ENCODE data around the gene ZNF646. TPM values are rescaled to one million over a fixed set of nuclear protein-coding genes. Genes with fewer than 3 reads are reported as not detected.

The ZNF646 gene
- total RNA-seq, 2 experiments from 2014 or later, result 26.0 to 30.3 TPM

DNA sequence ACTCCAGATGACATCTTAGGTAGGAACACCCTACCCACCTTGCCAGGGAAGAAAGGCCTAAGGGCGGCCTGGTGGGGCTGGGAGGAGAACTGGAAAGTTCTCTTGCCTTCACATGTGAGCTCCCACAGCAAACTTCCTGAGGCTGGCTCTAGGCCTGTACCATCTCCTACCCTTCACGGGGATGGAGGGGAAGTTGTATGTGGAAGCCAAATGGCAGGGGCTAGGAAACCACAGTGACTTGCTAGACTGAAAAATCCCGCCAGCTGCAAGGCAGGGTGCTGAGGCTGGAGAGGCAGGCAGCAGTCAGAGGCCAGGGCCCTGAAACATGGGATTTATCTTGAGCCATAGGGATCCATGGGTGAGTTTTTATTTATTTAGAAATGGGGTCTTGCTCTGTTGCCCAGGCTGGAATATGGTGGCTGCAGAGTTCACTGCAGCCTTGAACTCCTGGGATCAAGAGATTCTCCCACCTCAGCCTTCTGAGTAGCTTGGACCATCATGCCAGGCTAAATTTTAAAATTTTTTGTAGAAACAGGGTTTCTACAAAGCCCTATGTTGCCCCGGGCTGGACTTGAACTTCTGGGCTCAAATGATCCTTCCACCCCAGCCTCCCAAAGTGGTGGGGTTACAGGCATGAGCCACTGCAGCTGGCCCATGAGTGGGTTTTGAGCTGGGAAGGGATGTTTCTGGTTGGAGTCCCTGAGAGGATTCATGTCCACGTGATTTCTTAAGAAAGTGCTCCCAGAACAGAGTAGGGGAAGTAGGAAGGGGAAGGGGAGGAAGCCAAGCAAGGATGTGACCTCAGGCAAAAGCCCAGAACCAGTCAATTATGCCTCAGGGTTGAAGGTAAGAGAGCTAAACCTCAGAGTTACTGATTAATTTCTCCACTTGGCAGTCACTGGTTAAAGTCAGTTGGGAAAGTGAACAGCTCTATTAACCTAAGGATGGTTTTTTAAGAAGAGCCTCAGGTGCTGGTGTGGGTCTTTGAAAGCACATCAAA is 39.2 kb downstream of the ZNF646 start:
- POLR2A ChIA-PET, result no interaction called here
- Mint-ChIP-seq H3K27ac (peak overlapping the region; percentile 55), H3K4me3 (no peak overlapping the region), H3K4me1 (ENCODE audit: low read depth) (peaks cover 35% of the 10 kb centered on the region), H3K27me3 (ENCODE audit: low read depth) (no peaks in the 10 kb centered on the region), H3K36me3 (ENCODE audit: low read depth) (peaks cover 32% of the 10 kb centered on the region), H3K9me3 (ENCODE audit: insufficient read depth) (no peaks in the 10 kb centered on the region)
- CTCF ChIA-PET, result interaction anchor here (0.7 to 1.7 kb wide), 2 partner anchors 29 to 119 kb away, joined by 3 to 7 read pairs; no protein-coding TSS in a partner anchor
- ATAC-seq, result no peak
- DNase-seq, result no peak

DNA sequence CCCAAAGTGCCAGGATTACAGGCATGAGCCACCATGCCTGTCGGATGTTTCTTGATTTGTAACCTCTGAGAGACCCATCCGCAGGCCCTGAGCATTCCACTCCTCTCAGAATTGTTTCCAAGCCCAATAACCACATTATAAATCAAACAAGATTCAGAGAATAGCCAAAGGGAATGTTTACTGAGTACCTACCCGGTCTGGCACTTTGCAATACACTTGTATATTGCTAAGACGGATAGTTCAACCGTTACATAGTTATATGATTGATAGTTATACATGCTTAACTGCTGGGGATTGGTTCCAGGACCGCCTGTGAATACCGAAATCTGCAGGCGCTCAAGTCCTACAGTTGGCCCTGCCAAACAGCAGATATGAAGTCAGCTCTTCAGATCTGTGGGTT is 40.2 kb downstream of the ZNF646 start:
- no peaks in the 10 kb centered on the region for H3K9me3 Mint-ChIP-seq (ENCODE audit: insufficient read depth)
- peak overlapping the region; percentile 65 for H3K27ac Mint-ChIP-seq
- no peak for DNase-seq
- H3K27me3 Mint-ChIP-seq (ENCODE audit: low read depth), result no peaks in the 10 kb centered on the region
- ChIA-PET CTCF (interaction anchor here (1.7 kb wide), 1 partner anchor 28 kb away, joined by 7 read pairs; no protein-coding TSS in a partner anchor), POLR2A (no interaction called here)
- no peak overlapping the region for H3K4me3 Mint-ChIP-seq
- peaks cover 33% of the 10 kb centered on the region for H3K36me3 Mint-ChIP-seq (ENCODE audit: low read depth)
- H3K4me1 Mint-ChIP-seq (ENCODE audit: low read depth), result peaks cover 38% of the 10 kb centered on the region
- ATAC-seq, result no peak

DNA sequence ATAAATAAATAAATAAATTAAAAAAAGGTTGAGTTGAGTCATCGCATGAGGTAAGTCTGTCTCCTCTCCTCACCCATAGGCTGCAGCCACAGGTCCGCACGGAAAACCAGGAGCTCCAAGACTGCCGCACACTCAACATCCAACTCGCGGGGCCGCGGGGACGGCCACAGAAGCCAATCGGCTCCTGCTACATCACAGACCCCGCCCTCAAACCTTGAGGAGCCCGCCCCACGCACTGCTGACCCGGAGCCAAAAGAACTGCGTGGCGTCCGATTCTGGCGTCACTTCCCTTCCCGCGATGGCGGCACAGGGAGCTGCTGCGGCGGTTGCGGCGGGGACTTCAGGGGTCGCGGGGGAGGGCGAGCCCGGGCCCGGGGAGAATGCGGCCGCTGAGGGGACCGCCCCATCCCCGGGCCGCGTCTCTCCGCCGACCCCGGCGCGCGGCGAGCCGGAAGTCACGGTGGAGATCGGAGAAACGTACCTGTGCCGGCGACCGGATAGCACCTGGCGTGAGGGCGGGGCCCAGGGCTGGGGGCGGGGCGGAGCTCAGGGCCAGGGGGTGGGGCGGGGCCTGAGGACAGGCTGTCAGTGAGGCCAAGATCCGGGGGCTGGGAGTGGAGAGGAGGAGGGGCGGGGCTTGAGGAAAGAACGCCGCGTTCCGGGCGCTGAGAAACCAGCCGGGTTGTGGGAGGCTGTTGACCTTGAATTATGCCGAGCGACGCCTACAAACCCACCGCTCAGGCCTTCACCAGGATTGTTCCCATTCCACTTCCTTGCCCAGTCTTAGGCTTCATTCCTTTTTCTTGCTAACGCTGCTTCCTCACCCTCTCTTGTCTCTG is 43.4 kb downstream of the ZNF646 start, which contains the start of gene KAT8:
Gene KAT8 (plus strand): TSS at position 281 of the 839 bp plus-strand sequence. CDS start 18 bp downstream, at position 299.
- peaks cover 33% of the 10 kb centered on the region for H3K36me3 Mint-ChIP-seq (ENCODE audit: low read depth)
- H3K27ac Mint-ChIP-seq, result peak within 1 kb of the TSS; percentile 87
- CTCF ChIA-PET, result interaction anchor here (0.6 to 7.2 kb wide), 10 partner anchors 11 to 343 kb away, joined by 3 to 53 read pairs (median 3); partner anchors contain the start of genes ARMC5, ZNF646 and ZNF668
- POLR2A ChIA-PET, result interaction anchor here (0.6 to 2.2 kb wide), 20 partner anchors 10 to 351 kb away, joined by 3 to 23 read pairs (median 4); partner anchors contain the start of genes ARMC5, BCKDK, FUS and HSD3B7
- DNase-seq (peak; percentile 99), ATAC-seq (peak; percentile 95)
- H3K27me3 Mint-ChIP-seq (ENCODE audit: low read depth), result no peaks in the 10 kb centered on the region
- peak within 1 kb of the TSS; percentile 85 for H3K4me3 Mint-ChIP-seq
- peaks cover 26% of the 10 kb centered on the region for H3K4me1 Mint-ChIP-seq (ENCODE audit: low read depth)
- H3K9me3 Mint-ChIP-seq (ENCODE audit: insufficient read depth), result no peaks in the 10 kb centered on the region

DNA sequence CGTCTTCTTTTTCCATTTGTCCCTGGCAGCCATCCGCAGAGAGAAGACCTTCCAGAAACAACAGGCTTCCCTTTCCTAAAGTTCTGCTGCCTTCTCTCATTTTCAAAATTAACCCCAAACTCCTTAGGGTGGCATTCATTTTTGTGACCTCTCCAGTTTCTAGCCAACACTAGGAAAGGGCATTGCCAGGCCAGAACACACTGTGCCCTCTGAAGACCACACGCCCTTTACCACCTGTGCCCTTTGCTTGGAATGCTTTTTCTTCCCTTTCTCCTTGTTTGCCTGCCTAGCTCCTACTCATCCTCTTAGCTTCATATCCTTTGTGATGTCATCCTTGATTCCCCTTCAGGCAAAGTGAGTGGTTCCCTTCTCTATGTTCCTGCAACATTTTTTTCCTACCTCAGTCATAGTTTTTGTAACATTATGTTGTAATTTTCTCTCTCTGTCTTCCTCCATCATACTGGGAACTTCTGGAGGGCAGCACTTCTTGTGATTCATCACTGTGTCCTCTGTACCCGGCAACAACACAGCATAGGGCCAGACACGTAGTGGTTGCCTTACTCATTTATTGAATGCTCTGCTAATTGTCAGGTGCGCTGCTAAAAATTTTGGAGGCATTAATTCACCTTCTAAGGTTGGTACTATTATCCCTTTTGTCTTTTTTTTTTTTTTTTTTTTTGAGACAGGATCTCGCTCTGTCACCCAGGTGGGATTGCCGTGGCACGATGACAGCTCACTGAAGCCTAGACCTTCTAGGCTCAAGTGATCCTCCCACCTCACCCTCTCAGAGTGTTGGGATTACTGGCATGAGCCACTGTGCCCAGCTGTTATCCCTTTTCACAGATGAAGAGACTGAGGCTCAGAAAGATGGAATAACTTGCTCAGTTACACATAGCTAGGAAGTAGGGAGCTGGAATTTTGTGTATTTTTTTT is 44.3 kb downstream of the ZNF646 start:
- ATAC-seq (no peak), DNase-seq (no peak)
- Mint-ChIP-seq H3K4me1 (ENCODE audit: low read depth) (peaks cover 23% of the 10 kb centered on the region), H3K36me3 (ENCODE audit: low read depth) (peaks cover 31% of the 10 kb centered on the region), H3K4me3 (peak overlapping the region; percentile 85), H3K27ac (peak overlapping the region; percentile 76), H3K27me3 (ENCODE audit: low read depth) (no peaks in the 10 kb centered on the region), H3K9me3 (ENCODE audit: insufficient read depth) (no peaks in the 10 kb centered on the region)
- ChIA-PET CTCF (interaction anchor here (1.0 to 7.2 kb wide), 6 partner anchors 10 to 326 kb away, joined by 3 to 53 read pairs (median 3); no protein-coding TSS in a partner anchor), POLR2A (interaction anchor here (0.6 to 2.2 kb wide), 10 partner anchors 9 to 85 kb away, joined by 3 to 23 read pairs (median 4); partner anchors contain the start of genes BCKDK, FUS, PRSS8 and STX4)

DNA sequence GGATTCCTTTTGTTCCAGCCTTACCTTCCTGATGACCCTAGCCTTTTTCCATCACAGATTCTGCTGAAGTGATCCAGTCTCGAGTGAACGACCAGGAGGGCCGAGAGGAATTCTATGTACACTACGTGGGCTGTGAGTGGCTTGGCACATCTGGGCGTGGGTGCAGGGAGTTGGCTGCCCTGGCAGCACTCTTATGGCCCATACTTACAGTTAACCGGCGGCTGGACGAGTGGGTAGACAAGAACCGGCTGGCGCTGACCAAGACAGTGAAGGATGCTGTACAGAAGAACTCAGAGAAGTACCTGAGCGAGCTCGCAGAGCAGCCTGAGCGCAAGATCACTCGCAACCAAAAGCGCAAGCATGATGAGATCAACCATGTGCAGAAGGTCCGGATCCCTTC is 45.9 kb downstream of the ZNF646 start:
- H3K4me3 Mint-ChIP-seq, result no peak overlapping the region
- POLR2A ChIA-PET, result interaction anchor here (1.3 kb wide), 2 partner anchors 46 to 60 kb away, joined by 5 to 6 read pairs; partner anchors contain the start of genes FUS, ZNF646 and ZNF668
- CTCF ChIA-PET, result interaction anchor here (7.2 kb wide), 1 partner anchor 21 kb away, joined by 53 read pairs; no protein-coding TSS in a partner anchor
- H3K27me3 Mint-ChIP-seq (ENCODE audit: low read depth), result no peaks in the 10 kb centered on the region
- DNase-seq (no peak), ATAC-seq (no peak)
- H3K27ac Mint-ChIP-seq, result no peak overlapping the region
- peaks cover 28% of the 10 kb centered on the region for H3K36me3 Mint-ChIP-seq (ENCODE audit: low read depth)
- no peaks in the 10 kb centered on the region for H3K9me3 Mint-ChIP-seq (ENCODE audit: insufficient read depth)
- H3K4me1 Mint-ChIP-seq (ENCODE audit: low read depth), result peaks cover 14% of the 10 kb centered on the region

GRCh38 chr16:31125844-31126243 is 51.6 kb downstream of the ZNF646 start:
- ATAC-seq (no peak), DNase-seq (no peak)
- no peak overlapping the region for H3K4me3 Mint-ChIP-seq
- no peaks in the 10 kb centered on the region for H3K9me3 Mint-ChIP-seq (ENCODE audit: insufficient read depth)
- no peak overlapping the region for H3K27ac Mint-ChIP-seq
- ChIA-PET CTCF (no interaction called here), POLR2A (no interaction called here)
- no peaks in the 10 kb centered on the region for H3K27me3 Mint-ChIP-seq (ENCODE audit: low read depth)
- peaks cover 30% of the 10 kb centered on the region for H3K36me3 Mint-ChIP-seq (ENCODE audit: low read depth)
- H3K4me1 Mint-ChIP-seq (ENCODE audit: low read depth), result peaks cover 5% of the 10 kb centered on the region

- no peak for ATAC-seq
- CTCF ChIA-PET, result interaction anchor here (1.5 kb wide), 1 partner anchor 15 kb away, joined by 8 read pairs; no protein-coding TSS in a partner anchor
- peaks cover 24% of the 10 kb centered on the region for H3K36me3 Mint-ChIP-seq (ENCODE audit: low read depth)
These were observed 53.0 kb downstream of the ZNF646 start for GRCh38 chr16:31127182-31127581.

GRCh38 chr16:31128711-31129567 is 54.7 kb downstream of the ZNF646 start:
- H3K4me3 Mint-ChIP-seq, result no peak overlapping the region
- ATAC-seq (no peak), DNase-seq (no peak)
- H3K36me3 Mint-ChIP-seq (ENCODE audit: low read depth), result peaks cover 22% of the 10 kb centered on the region
- CTCF ChIA-PET, result interaction anchor here (1.1 to 3.2 kb wide), 2 partner anchors 10 to 13 kb away, joined by 3 to 16 read pairs; no protein-coding TSS in a partner anchor
- POLR2A ChIA-PET, result interaction anchor here (0.6 to 1.9 kb wide), 2 partner anchors 7 to 11 kb away, joined by 3 to 6 read pairs; partner anchors contain the start of gene KAT8
- H3K9me3 Mint-ChIP-seq (ENCODE audit: insufficient read depth), result no peaks in the 10 kb centered on the region
- H3K27ac Mint-ChIP-seq, result peak overlapping the region; percentile 76
- H3K27me3 Mint-ChIP-seq (ENCODE audit: low read depth), result no peaks in the 10 kb centered on the region
- peaks cover 5% of the 10 kb centered on the region for H3K4me1 Mint-ChIP-seq (ENCODE audit: low read depth)

More at GRCh38 chr16:31127182-31127581, 53.0 kb downstream of the ZNF646 start:
- Mint-ChIP-seq H3K27ac (peak overlapping the region; percentile 43), H3K4me1 (ENCODE audit: low read depth) (peaks cover 5% of the 10 kb centered on the region), H3K9me3 (ENCODE audit: insufficient read depth) (no peaks in the 10 kb centered on the region), H3K4me3 (no peak overlapping the region), H3K27me3 (ENCODE audit: low read depth) (no peaks in the 10 kb centered on the region)
- POLR2A ChIA-PET, result interaction anchor here (0.5 to 1.9 kb wide), 4 partner anchors 8 to 53 kb away, joined by 3 to 6 read pairs (median 4); partner anchors contain the start of genes FUS and KAT8
- no peak for DNase-seq

DNA sequence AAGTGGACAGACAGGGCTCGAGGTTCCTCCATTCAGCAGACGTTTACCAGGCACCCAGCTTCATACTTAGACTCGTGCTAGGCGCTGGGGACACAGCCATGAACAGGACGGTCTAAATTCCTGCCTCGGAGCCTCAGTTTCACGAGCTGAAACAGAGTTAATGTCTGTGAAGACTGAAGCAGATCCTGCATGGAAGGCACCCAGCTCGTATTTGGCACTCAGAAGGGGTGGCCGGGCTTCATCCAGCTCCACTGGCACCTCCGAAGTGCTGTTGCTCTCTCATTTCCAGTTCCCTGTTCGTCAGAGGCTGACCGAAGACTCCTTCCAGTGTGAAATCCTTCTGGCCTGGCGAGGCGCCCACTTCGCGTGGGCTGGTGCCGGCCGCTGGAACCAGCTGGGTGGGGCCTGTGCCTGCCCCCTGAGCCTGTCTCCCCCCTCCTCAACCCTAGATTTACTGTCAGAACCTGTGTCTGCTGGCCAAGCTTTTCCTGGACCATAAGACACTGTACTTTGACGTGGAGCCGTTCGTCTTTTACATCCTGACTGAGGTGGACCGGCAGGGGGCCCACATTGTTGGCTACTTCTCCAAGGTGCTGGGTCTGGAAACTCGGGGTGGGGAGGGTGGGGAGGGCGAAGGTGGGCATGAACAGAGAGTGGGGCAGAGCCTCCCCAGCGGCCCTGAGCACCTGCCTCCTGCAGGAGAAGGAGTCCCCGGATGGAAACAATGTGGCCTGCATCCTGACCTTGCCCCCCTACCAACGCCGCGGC is 55.5 kb downstream of the ZNF646 start:
- Mint-ChIP-seq H3K36me3 (ENCODE audit: low read depth) (peaks cover 22% of the 10 kb centered on the region), H3K4me1 (ENCODE audit: low read depth) (peaks cover 5% of the 10 kb centered on the region), H3K9me3 (ENCODE audit: insufficient read depth) (no peaks in the 10 kb centered on the region), H3K4me3 (no peak overlapping the region), H3K27me3 (ENCODE audit: low read depth) (no peaks in the 10 kb centered on the region), H3K27ac (no peak overlapping the region)
- no peak for DNase-seq
- ChIA-PET POLR2A (interaction anchor here (0.6 to 1.3 kb wide), 2 partner anchors 8 to 50 kb away, joined by 3 read pairs; partner anchors contain the start of gene FUS), CTCF (interaction anchor here (3.2 kb wide), 1 partner anchor 13 kb away, joined by 16 read pairs; no protein-coding TSS in a partner anchor)
- ATAC-seq, result no peak

Measured in activated CD8-positive, alpha-beta T cell treated with anti-CD3 and anti-CD28 coated beads, Interleukin-2, amount 10 ng/mL, durations not matched to agents 7 days and 5 days (primary cell).